ENCODE measurements around the gene MEDAG. TPM values are rescaled to one million over a fixed set of nuclear protein-coding genes. Genes with fewer than 3 reads are reported as not detected.
A peak's percentile ranks its signal among the peaks of the same experiment; 100 is the strongest.

MEDAG gene
- total RNA-seq, 1 donor from 2014 or later: 19.0 TPM

DNA sequence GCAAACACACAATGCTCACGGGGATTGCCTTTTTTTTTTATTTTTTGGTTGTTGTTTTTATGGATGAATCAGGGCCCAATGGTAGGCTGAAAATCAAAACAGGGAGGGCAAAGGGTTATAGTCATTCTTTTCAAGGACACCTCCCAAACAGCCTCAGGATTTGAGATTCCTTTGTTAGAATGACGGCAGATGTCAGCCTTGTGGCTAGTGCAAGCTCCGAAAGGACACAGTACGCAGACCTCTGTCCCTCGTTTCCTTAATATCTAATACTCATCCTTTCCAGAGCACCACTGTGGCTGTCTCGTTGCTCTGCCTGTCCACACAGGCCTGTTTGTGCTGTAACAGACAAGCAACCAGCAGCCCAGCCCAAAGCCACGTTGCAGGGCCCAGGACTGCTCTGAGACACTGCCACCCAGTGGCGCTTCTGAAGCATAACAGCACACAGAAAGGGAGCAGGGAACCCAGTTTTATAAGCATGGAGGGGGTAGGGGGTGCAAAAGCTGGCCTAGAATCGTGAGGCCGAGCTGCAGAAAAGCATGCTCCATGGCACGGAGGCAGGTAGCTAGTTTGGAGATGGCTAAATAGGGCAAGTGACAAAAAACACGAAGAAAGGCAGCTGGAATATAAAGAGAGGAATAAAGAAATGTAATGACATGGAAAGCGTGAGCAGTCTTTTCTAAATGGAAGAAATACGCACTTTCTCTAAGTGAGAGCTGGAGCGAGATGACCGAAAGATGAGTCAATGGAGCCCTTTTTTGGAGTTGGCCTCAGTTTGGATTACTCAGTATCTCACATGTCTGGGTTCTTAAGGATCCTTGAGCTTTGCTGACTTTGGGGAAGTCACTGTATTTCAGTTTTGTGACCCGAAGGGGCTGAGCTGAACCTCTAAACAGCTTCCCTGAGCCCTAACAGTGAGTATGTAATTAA, 40.7 kb upstream of the MEDAG start:
- no peak for DNase-seq (ENCODE audit: low spot score)
- TF ChIP-seq, protein P1, sequence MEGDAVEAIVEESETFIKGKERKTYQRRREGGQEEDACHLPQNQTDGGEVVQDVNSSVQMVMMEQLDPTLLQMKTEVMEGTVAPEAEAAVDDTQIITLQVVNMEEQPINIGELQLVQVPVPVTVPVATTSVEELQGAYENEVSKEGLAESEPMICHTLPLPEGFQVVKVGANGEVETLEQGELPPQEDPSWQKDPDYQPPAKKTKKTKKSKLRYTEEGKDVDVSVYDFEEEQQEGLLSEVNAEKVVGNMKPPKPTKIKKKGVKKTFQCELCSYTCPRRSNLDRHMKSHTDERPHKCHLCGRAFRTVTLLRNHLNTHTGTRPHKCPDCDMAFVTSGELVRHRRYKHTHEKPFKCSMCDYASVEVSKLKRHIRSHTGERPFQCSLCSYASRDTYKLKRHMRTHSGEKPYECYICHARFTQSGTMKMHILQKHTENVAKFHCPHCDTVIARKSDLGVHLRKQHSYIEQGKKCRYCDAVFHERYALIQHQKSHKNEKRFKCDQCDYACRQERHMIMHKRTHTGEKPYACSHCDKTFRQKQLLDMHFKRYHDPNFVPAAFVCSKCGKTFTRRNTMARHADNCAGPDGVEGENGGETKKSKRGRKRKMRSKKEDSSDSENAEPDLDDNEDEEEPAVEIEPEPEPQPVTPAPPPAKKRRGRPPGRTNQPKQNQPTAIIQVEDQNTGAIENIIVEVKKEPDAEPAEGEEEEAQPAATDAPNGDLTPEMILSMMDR (IDR thresholded peaks at IDR 0.05): peak; percentile 100
- Mint-ChIP-seq H3K4me3 (ENCODE audit: unreplicated experiment) (peak overlapping the region; percentile 47), H3K9me3 (ENCODE audit: low read depth) (no peaks in the 10 kb centered on the region), H3K27me3 (ENCODE audit: low read depth) (no peaks in the 10 kb centered on the region), H3K27ac (ENCODE audit: unreplicated experiment) (peak overlapping the region; percentile 98), H3K36me3 (ENCODE audit: low read depth) (no peaks in the 10 kb centered on the region), H3K4me1 (ENCODE audit: low read depth) (peaks cover 73% of the 10 kb centered on the region)

DNA sequence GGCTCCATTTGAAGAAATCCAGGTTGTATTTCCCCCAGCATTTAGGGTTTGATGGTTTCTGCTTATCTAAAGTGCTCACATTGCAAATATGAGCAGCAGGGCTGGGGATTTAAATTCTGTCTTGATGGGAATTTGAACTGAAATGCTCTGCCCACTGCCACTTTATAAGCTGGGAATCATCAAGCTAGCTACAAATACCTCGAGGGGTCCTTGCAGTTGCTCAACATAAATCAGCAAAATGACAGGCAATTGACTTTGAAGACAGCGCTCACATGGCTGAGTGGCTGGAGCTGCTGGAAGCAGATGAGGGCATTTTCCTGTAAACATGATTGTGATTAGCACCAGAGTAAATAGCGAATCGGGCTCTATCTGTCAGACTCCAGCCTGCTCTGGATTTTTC, 39.4 kb upstream of the MEDAG start:
- H3K4me1 Mint-ChIP-seq (ENCODE audit: low read depth): peaks cover 79% of the 10 kb centered on the region
- no peaks in the 10 kb centered on the region for H3K27me3 Mint-ChIP-seq (ENCODE audit: low read depth)
- DNase-seq (ENCODE audit: low spot score): no peak
- H3K4me3 Mint-ChIP-seq (ENCODE audit: unreplicated experiment): no peak overlapping the region
- no peaks in the 10 kb centered on the region for H3K36me3 Mint-ChIP-seq (ENCODE audit: low read depth)
- no peaks in the 10 kb centered on the region for H3K9me3 Mint-ChIP-seq (ENCODE audit: low read depth)
- H3K27ac Mint-ChIP-seq (ENCODE audit: unreplicated experiment): peak overlapping the region; percentile 98
- TF ChIP-seq, protein P1 (IDR thresholded peaks at IDR 0.05): no peak

DNA sequence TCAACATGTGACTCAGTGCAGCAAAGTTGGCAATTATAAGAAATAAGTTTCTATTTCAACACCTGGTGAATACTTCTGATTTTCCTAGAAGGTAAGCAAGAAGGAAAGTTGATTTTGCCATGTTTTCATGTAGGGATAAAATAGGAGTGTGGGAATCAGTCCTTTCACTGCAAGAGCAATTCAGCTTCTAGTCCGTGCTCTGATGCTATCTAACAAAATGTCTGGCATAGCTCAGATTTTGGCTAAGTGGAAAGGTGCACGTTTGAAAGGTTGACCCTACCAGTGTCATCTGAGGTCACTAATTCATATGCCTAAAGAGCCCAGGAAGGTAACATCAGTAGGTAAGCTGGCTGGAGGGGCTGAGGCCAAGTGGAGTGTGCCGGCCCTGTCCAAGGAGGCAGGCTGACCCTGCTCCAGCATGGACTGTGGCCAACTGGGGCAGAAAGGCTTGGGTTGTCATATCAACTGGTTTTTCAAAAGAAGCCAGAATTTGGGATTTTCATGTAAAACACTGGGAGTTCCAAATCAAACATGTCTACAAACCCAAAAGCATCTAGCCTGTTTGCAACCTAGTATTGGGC, 38.9 kb upstream of the MEDAG start:
- H3K4me1 Mint-ChIP-seq (ENCODE audit: low read depth): peaks cover 83% of the 10 kb centered on the region

DNA sequence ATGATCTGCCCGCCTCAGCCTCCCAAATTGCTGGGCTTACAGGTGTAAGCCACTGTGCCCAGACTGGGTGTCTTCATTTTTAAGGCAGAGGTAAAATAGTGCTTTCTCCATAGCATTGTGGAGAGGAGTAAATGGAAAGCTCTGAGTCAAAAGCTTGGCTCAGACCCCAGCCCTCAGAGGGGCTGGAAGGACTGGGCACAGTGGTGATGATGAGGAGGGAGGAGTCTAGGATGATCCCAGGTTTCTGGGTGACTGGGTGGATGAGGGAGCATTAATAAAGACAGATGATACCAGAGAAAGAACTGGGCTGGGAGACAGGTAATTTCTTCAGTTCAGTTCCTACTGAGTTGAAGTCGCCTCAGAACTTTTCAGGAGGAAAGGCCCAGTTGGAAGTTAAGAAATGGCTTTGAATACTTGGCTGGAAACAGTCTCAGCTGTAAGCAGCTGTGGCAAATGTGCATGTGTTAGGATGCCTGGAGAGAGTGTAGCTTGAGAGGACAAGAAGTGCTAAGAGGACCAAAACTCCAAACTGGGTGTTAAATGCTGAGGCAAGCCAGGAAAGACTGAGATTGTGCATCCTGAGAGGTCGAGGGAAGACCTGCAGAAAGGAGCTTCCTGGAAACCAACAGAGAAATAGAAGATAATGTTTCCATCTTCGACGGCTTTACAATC, 37.1 kb upstream of the MEDAG start:
- no peak for DNase-seq (ENCODE audit: low spot score)
- no peaks in the 10 kb centered on the region for H3K36me3 Mint-ChIP-seq (ENCODE audit: low read depth)
- H3K4me3 Mint-ChIP-seq (ENCODE audit: unreplicated experiment): peak overlapping the region; percentile 40
- peaks cover 83% of the 10 kb centered on the region for H3K4me1 Mint-ChIP-seq (ENCODE audit: low read depth)
- TF ChIP-seq, protein P1 (IDR thresholded peaks at IDR 0.05): no peak
- H3K27me3 Mint-ChIP-seq (ENCODE audit: low read depth): no peaks in the 10 kb centered on the region
- H3K9me3 Mint-ChIP-seq (ENCODE audit: low read depth): no peaks in the 10 kb centered on the region
- peak overlapping the region; percentile 100 for H3K27ac Mint-ChIP-seq (ENCODE audit: unreplicated experiment)

More for the DNA sequence above, 38.9 kb upstream of the MEDAG start:
- Mint-ChIP-seq H3K4me3 (ENCODE audit: unreplicated experiment) (no peak overlapping the region), H3K9me3 (ENCODE audit: low read depth) (no peaks in the 10 kb centered on the region), H3K36me3 (ENCODE audit: low read depth) (no peaks in the 10 kb centered on the region), H3K27ac (ENCODE audit: unreplicated experiment) (no peak overlapping the region), H3K27me3 (ENCODE audit: low read depth) (no peaks in the 10 kb centered on the region)
- TF ChIP-seq, protein P1 (IDR thresholded peaks at IDR 0.05): no peak
- no peak for DNase-seq (ENCODE audit: low spot score)

DNA sequence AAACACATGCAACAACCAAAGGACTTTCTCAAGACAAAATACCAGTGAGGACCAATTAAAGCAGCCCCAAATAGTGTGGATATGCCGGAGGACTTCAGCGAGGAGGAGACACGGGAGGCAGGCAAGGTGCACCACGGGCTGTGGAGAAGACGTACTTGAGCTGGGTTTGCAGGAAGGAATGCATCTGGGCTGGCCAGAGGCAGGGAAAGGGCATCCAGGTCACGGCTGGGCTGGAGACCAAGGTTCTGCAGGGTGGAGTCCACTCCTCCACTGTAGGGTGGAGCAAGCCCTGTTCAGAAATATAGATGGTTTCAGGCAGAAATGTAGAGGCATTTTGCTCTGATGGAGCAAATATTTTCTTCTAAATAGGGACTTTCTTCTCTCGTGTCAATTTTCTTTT, 36.6 kb upstream of the MEDAG start:
- TF ChIP-seq, protein P1 (IDR thresholded peaks at IDR 0.05): no peak
- Mint-ChIP-seq H3K27me3 (ENCODE audit: low read depth) (no peaks in the 10 kb centered on the region), H3K36me3 (ENCODE audit: low read depth) (no peaks in the 10 kb centered on the region), H3K4me3 (ENCODE audit: unreplicated experiment) (peak overlapping the region; percentile 40), H3K27ac (ENCODE audit: unreplicated experiment) (peak overlapping the region; percentile 100), H3K9me3 (ENCODE audit: low read depth) (no peaks in the 10 kb centered on the region), H3K4me1 (ENCODE audit: low read depth) (peaks cover 83% of the 10 kb centered on the region)
- DNase-seq (ENCODE audit: low spot score): no peak

Data from chondrocyte (in vitro differentiated cells).